Measurements from ENCODE around the gene DUSP21. TPM values are rescaled to one million over a fixed set of nuclear protein-coding genes. Genes with fewer than 3 reads are reported as not detected.
"Not testable (repeated sequence)": the region's sequence is repeated elsewhere in the genome, so short reads cannot be mapped to it uniquely, and the experiment has no call there.

DUSP21 gene
- total RNA-seq, 1 experiment from 2014 or later = not detected

- intact Hi-C loops (cut with micrococcal nuclease) = no loop called here
- H3K4me3 Mint-ChIP-seq (ENCODE audit: unreplicated experiment) = no peak overlapping the region
- H3K27me3 Mint-ChIP-seq (ENCODE audit: insufficient read depth, unreplicated experiment) = no peaks in the 10 kb centered on the region
- no peak for DNase-seq (ENCODE audit: unreplicated experiment)
- BruUV-seq (replicated peaks) = no TSS peak
- H3K27ac Mint-ChIP-seq (ENCODE audit: low read depth, unreplicated experiment) = no peak overlapping the region
- TF ChIP-seq, protein P1, sequence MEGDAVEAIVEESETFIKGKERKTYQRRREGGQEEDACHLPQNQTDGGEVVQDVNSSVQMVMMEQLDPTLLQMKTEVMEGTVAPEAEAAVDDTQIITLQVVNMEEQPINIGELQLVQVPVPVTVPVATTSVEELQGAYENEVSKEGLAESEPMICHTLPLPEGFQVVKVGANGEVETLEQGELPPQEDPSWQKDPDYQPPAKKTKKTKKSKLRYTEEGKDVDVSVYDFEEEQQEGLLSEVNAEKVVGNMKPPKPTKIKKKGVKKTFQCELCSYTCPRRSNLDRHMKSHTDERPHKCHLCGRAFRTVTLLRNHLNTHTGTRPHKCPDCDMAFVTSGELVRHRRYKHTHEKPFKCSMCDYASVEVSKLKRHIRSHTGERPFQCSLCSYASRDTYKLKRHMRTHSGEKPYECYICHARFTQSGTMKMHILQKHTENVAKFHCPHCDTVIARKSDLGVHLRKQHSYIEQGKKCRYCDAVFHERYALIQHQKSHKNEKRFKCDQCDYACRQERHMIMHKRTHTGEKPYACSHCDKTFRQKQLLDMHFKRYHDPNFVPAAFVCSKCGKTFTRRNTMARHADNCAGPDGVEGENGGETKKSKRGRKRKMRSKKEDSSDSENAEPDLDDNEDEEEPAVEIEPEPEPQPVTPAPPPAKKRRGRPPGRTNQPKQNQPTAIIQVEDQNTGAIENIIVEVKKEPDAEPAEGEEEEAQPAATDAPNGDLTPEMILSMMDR (IDR thresholded peaks at IDR 0.05; ENCODE audit: unreplicated experiment) = no peak
- peaks cover 15% of the 10 kb centered on the region for H3K4me1 Mint-ChIP-seq (ENCODE audit: insufficient read depth, unreplicated experiment)
- peaks cover 15% of the 10 kb centered on the region for H3K36me3 Mint-ChIP-seq (ENCODE audit: insufficient read depth, unreplicated experiment)
- no peaks in the 10 kb centered on the region for H3K9me3 Mint-ChIP-seq (ENCODE audit: unreplicated experiment)
- ChIA-PET CTCF (interaction anchor here (0.5 to 0.7 kb wide), 3 partner anchors 79 to 462 kb away, joined by 3 to 5 read pairs (median 3); no protein-coding TSS in a partner anchor), POLR2A (interaction anchor here (0.6 to 2.2 kb wide), 5 partner anchors 9 to 150 kb away, joined by 3 to 9 read pairs (median 5); partner anchors contain the start of gene KDM6A)
Observed at GRCh38 chrX:44882635-44883034, 38.8 kb downstream of the DUSP21 start.

DNA sequence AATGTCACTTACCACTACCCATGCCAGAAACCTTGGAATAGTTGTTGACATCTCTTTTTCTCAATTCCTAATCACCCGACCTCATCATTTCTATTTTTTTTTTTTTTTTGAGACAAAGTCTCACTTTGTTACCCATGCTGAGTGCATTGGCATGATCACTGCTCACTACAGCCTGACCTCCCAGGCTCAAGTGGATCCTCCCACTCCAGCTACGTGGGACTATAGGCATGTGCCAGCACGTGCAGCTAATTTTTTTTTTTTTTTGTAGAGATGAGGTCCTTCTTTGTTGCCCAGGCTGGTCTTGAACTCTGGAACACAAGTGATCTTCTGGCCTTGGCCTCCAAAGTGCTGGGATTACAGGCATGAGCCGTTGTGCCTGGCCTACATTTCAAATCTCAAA lies 41.1 kb downstream of the DUSP21 start:
- BruUV-seq (replicated peaks) = no TSS peak
- intact Hi-C loops (cut with micrococcal nuclease) = no loop called here
- peaks cover 18% of the 10 kb centered on the region for H3K36me3 Mint-ChIP-seq (ENCODE audit: insufficient read depth, unreplicated experiment)
- TF ChIP-seq, protein P1 (IDR thresholded peaks at IDR 0.05; ENCODE audit: unreplicated experiment) = no peak
- ChIA-PET POLR2A (no interaction called here), CTCF (no interaction called here)
- H3K9me3 Mint-ChIP-seq (ENCODE audit: unreplicated experiment) = no peaks in the 10 kb centered on the region
- DNase-seq (ENCODE audit: unreplicated experiment) = no peak
- H3K27me3 Mint-ChIP-seq (ENCODE audit: insufficient read depth, unreplicated experiment) = no peaks in the 10 kb centered on the region
- peaks cover 15% of the 10 kb centered on the region for H3K4me1 Mint-ChIP-seq (ENCODE audit: insufficient read depth, unreplicated experiment)
- no peak overlapping the region for H3K27ac Mint-ChIP-seq (ENCODE audit: low read depth, unreplicated experiment)
- H3K4me3 Mint-ChIP-seq (ENCODE audit: unreplicated experiment) = no peak overlapping the region

- H3K27ac Mint-ChIP-seq (ENCODE audit: low read depth, unreplicated experiment) = no peak overlapping the region
- no peaks in the 10 kb centered on the region for H3K9me3 Mint-ChIP-seq (ENCODE audit: unreplicated experiment)
- H3K27me3 Mint-ChIP-seq (ENCODE audit: insufficient read depth, unreplicated experiment) = no peaks in the 10 kb centered on the region
- TF ChIP-seq, protein P1 (IDR thresholded peaks at IDR 0.05; ENCODE audit: unreplicated experiment) = no peak
- no TSS peak for BruUV-seq (replicated peaks)
- no peak overlapping the region for H3K4me3 Mint-ChIP-seq (ENCODE audit: unreplicated experiment)
- peaks cover 5% of the 10 kb centered on the region for H3K36me3 Mint-ChIP-seq (ENCODE audit: insufficient read depth, unreplicated experiment)
- peaks cover 8% of the 10 kb centered on the region for H3K4me1 Mint-ChIP-seq (ENCODE audit: insufficient read depth, unreplicated experiment)
- DNase-seq (ENCODE audit: unreplicated experiment) = no peak
- POLR2A ChIA-PET = interaction anchor here (1.1 kb wide), 1 partner anchor 10 kb away, joined by 4 read pairs; no protein-coding TSS in a partner anchor
- intact Hi-C loops (cut with micrococcal nuclease) = no loop called here
- CTCF ChIA-PET = no interaction called here
Observed at GRCh38 chrX:44889824-44890223, 46.0 kb downstream of the DUSP21 start.

DNA sequence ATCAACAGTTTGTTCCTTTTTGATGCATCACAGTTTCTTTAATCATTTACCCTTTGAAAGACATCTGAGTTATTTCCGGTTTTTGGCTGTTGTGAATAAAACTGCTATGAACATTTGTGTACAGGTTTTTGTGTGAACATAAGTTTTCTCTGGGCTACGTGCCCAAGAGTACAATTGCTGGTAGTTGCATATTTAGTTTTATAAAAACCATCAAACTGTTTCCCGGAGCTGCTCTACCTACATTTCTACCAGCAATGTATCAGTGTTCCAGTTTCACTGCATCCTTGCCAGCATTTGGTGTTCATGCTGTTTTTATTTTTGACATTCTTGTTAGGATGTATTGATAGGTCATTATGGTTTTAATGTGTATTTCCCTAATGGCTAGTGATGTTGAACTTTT lies 46.4 kb downstream of the DUSP21 start:
- H3K4me1 Mint-ChIP-seq (ENCODE audit: insufficient read depth, unreplicated experiment) = peaks cover 6% of the 10 kb centered on the region
- no TSS peak for BruUV-seq (replicated peaks)
- no peak overlapping the region for H3K27ac Mint-ChIP-seq (ENCODE audit: low read depth, unreplicated experiment)
- ChIA-PET POLR2A (no interaction called here), CTCF (no interaction called here)
- H3K4me3 Mint-ChIP-seq (ENCODE audit: unreplicated experiment) = no peak overlapping the region
- DNase-seq (ENCODE audit: unreplicated experiment) = no peak
- TF ChIP-seq, protein P1 (IDR thresholded peaks at IDR 0.05; ENCODE audit: unreplicated experiment) = no peak
- H3K36me3 Mint-ChIP-seq (ENCODE audit: insufficient read depth, unreplicated experiment) = peaks cover 5% of the 10 kb centered on the region
- H3K9me3 Mint-ChIP-seq (ENCODE audit: unreplicated experiment) = no peaks in the 10 kb centered on the region
- no peaks in the 10 kb centered on the region for H3K27me3 Mint-ChIP-seq (ENCODE audit: insufficient read depth, unreplicated experiment)
- intact Hi-C loops (cut with micrococcal nuclease) = no loop called here

DNA sequence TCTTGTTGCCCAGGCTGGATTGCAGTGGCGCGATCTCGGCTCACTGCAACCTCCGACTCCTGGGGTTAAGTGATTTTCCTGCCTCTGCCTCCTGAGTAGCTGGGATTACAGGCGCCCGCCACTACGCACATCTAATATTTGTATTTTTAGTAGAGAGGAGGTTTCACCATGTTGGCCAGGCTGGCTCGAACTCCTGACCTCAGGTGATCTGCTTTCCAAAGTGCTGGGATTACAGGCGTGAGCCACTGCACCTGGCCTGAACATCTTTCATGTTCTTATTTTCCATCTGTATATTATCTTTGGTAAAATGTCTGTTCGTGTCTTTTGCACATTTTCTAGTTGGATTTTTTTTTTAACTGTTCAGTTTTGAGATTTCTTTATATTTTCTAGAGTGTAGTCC lies 46.9 kb downstream of the DUSP21 start:
- H3K27me3 Mint-ChIP-seq (ENCODE audit: insufficient read depth, unreplicated experiment); CTCF ChIA-PET; H3K4me3 Mint-ChIP-seq (ENCODE audit: unreplicated experiment); BruUV-seq (replicated peaks); DNase-seq (ENCODE audit: unreplicated experiment); H3K9me3 Mint-ChIP-seq (ENCODE audit: unreplicated experiment); H3K27ac Mint-ChIP-seq (ENCODE audit: low read depth, unreplicated experiment); intact Hi-C loops (cut with micrococcal nuclease); H3K4me1 Mint-ChIP-seq (ENCODE audit: insufficient read depth, unreplicated experiment); POLR2A ChIA-PET; H3K36me3 Mint-ChIP-seq (ENCODE audit: insufficient read depth, unreplicated experiment): not testable (repeated sequence)

Measured in MCF 10A (cell line).